Fibroblast of lung (primary cell): Measurements from ENCODE around the gene GRIK1.

Source experiments
- CTCF ChIP-seq, 2 donors: IDR thresholded peaks in 1 of 2; conservative IDR thresholded peaks in 1 of 2; 1 replicate in 1 of 2; 2 replicates in 1 of 2; pipeline ENCODE4 v1.5.1; 2011 to 2012; ENCODE audit warnings: low read length in 2 of 2, control low read depth in 1 of 2, inconsistent platforms in 1 of 2, low read depth in 1 of 2, mild to moderate bottlenecking in 1 of 2
- EZH2 ChIP-seq: IDR thresholded peaks from 2 replicates; pipeline ENCODE4 v1.5.1; 2012; ENCODE audit warnings: low read length, control low read depth, mild to moderate bottlenecking; ENCODE audit errors: missing control alignments

- TF ChIP-seq CTCF (conservative IDR thresholded peaks at IDR 0.05 in 1 of 2, IDR thresholded peaks at IDR 0.05 in 1 of 2; ENCODE audit: low read depth in 1 of 2, low read length in 2 of 2): no peak
- TF ChIP-seq EZH2: no peak
Measured at GRCh38 chr21:29737186-29737585, 202.6 kb downstream of the GRIK1 start.
